Activated T-cell treated with anti-CD3 and anti-CD28 coated beads, Interleukin-2, amount 50 U/mL, for 24 hours (primary cell): ENCODE results near the gene PNPLA7.

Source experiments
- DNase-seq: peaks from one replicate; pipeline ENCODE4 v3.0.0-alpha.2; 2020
- H3K27ac Mint-ChIP-seq: 2 replicates; pipeline ENCODE4 v1.8.0; 2020; ENCODE audit warnings: mild to moderate bottlenecking, mixed read lengths
- H3K27me3 Mint-ChIP-seq: 2 replicates; pipeline ENCODE4 v1.8.0; 2020; ENCODE audit warnings: mixed read lengths
- H3K36me3 Mint-ChIP-seq: 2 replicates; pipeline ENCODE4 v1.8.0; 2020; ENCODE audit warnings: low read depth, mixed read lengths
- H3K4me1 Mint-ChIP-seq: 2 replicates; pipeline ENCODE4 v1.8.0; 2020; ENCODE audit warnings: low read depth, mixed read lengths
- H3K4me3 Mint-ChIP-seq: 2 replicates; pipeline ENCODE4 v1.8.0; 2020; ENCODE audit warnings: mild to moderate bottlenecking, moderate library complexity, mixed read lengths
- H3K9me3 Mint-ChIP-seq: 2 replicates; pipeline ENCODE4 v1.8.0; 2020; ENCODE audit warnings: mixed read lengths

PNPLA7 gene

DNA sequence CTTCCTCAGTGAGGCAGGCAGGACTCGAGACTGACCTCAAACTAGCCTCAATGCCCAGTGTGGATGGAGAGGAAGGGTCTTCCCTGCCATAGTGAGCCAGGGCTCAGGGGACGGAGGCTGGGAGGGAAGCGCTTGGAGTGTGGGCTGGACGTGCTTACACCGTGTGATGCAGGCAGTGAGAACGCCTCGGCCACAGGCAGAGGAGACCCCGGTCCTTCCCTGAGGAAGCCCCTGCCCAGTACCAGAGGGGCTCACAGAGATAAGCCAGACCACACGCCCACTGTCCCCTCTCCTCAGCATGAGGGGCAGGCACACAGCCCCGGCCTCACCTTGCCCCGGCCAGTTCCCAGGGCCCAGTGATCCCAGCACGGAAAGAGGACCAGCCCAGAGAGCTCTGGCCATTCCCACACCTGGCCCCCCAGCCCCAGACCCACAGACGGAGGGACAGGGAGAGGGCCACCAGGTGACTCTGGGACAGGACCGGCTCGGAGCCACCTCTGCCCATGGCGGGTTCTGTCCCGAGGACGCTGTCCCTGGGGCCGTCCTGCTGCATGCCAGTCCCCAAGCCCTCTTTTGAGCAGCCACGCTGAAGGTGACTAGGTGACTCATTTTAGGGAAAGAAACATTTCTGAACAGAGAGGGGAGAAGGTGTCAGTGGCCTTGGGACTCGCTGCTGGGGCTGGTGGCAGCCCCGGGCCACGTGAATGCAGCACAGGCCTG, 85.0 kb downstream of the PNPLA7 start:
- Mint-ChIP-seq H3K27ac (no peak overlapping the region), H3K4me1 (peaks cover 20% of the 10 kb centered on the region), H3K9me3 (no peaks in the 10 kb centered on the region), H3K36me3 (no peaks in the 10 kb centered on the region), H3K4me3 (no peak overlapping the region), H3K27me3 (no peaks in the 10 kb centered on the region)
- no peak for DNase-seq

DNA sequence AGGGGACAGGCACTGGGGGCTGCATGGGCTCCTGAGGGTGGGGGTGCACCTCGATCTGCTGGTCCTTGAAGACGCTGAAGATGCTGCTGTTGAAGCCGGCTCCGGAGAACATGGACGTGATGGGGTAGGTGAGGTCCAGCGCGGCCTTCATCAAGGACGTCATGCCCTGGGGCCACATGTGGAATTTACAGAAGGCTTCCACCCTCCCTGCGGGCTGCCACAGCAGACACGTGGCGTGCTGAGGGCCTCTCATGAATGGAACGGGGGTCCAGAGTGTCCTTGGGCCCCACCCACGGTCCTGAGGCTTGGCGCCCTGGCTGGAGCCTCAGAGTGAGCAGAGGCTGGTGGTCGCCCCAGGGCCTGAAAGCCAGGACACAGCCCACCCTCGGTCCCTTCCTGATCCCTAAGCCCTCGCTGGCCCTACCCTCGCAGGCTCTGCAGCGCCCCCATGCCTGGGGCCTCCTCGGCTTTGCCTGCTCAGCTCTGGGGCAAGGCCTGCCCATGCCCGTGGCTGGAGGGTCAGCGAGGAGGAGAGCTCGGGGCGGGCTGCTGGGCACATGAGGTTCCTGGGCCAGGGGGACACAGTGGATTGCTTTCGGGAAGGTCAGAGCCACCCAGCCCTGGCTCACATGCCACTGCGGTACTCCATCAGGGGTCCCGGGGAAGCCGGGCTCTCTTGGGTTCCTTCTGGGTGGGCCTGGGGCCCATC, 85.8 kb downstream of the PNPLA7 start:
- peaks cover 24% of the 10 kb centered on the region for H3K4me1 Mint-ChIP-seq
- no peaks in the 10 kb centered on the region for H3K9me3 Mint-ChIP-seq
- H3K36me3 Mint-ChIP-seq, result no peaks in the 10 kb centered on the region
- H3K4me3 Mint-ChIP-seq, result no peak overlapping the region
- H3K27ac Mint-ChIP-seq, result no peak overlapping the region
- no peaks in the 10 kb centered on the region for H3K27me3 Mint-ChIP-seq
- no peak for DNase-seq

DNA sequence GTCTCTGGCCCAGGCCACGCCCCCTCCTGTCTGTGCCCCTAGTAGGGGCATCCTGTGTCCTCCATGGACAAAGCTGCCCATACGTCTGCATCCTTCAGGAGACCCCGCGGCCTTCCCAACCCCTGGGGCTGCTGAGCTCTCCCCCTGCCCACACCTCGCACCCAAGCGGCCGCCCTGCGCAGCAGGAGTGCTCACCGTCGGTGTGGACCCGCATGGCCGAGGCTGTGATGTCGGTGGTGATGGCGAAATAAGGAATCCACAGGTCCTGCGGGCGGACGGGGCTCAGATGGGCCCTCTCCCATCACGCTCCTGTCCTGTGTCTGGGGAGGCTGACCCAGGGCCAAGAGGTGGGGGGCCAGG, 86.3 kb downstream of the PNPLA7 start:
- no peak for DNase-seq
- no peak overlapping the region for H3K4me3 Mint-ChIP-seq
- no peaks in the 10 kb centered on the region for H3K9me3 Mint-ChIP-seq
- H3K36me3 Mint-ChIP-seq, result no peaks in the 10 kb centered on the region
- H3K27ac Mint-ChIP-seq, result no peak overlapping the region
- H3K27me3 Mint-ChIP-seq, result no peaks in the 10 kb centered on the region
- peaks cover 26% of the 10 kb centered on the region for H3K4me1 Mint-ChIP-seq

DNA sequence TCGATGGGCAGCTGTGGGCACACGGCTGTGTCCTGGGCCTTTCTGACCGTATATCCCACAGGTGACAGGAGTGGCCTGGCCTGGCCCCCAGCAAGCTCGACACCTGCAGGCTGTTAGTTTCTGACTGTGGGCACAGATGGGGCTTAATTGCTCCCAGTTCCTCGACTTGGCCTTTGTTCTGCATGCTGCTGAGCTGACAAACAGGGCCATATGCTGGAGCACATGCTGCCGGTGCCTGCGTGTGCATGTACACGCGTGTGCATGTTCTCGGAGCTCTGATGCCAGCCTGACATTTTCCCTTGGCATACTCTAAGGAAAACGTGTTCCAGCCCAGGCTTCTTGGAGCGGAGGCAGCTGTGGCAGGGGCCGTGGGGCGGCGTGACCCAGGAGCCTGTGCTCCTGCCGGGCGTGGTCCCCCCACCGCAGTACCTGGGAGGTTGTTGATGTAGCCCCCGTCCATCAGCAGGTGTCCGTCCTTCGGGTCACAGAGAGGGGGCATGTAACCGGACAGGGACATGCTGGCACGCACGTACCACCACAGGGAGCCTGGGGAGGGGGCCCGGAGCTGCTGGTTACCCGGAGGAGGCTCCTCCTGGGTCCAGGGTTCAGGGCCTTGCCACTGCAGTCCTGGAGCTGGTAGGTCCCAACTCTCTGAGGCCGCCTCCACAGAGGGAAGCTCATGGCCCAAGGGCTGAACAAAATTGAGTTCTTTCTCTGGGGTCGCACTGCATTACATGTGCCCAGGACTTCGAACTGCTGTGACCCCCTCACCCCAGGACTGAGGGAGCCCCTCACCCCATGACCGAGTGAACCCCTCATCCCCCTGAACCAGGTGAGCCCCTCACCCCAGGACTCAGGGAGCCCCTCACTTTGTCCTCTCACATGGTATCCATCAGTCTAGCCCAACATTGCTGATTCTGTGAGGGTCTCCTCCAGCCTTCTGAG, 86.9 kb downstream of the PNPLA7 start:
- peak overlapping the region; percentile 12 for H3K4me3 Mint-ChIP-seq
- no peak for DNase-seq
- H3K9me3 Mint-ChIP-seq, result no peaks in the 10 kb centered on the region
- H3K27ac Mint-ChIP-seq, result no peak overlapping the region
- H3K36me3 Mint-ChIP-seq, result no peaks in the 10 kb centered on the region
- H3K27me3 Mint-ChIP-seq, result no peaks in the 10 kb centered on the region
- H3K4me1 Mint-ChIP-seq, result peaks cover 26% of the 10 kb centered on the region

DNA sequence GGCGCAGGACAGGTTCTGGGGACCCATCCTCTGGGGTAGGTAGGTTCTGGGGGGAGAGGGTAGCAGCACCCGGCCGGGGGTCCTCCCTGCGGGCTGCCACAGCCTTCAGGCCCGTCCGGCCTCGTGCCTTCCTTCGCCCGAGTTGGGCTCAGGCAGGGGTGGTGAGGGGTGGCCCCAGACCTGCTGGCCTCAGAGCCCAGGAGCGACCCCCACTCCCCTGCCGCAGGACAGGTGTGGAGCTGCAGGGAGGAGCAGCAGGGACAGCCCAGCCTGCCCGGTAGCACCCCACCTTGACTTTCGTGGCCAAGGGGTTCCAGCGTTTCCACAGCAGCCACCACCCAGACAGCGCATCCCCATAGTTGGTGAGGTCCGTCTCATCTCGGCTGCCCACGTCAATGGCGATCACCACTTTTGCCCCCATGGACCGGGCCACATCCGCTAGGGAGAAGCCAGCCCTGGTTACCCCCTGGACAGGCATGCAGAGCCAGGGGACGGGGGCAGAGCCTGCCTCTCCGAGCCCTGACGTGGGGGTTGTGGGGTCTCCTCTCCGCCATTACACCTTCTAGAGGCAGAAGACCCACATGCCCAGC, 87.7 kb downstream of the PNPLA7 start:
- Mint-ChIP-seq H3K9me3 (no peaks in the 10 kb centered on the region), H3K36me3 (no peaks in the 10 kb centered on the region), H3K4me3 (peak overlapping the region; percentile 75), H3K27ac (no peak overlapping the region), H3K27me3 (no peaks in the 10 kb centered on the region), H3K4me1 (peaks cover 28% of the 10 kb centered on the region)
- no peak for DNase-seq

DNA sequence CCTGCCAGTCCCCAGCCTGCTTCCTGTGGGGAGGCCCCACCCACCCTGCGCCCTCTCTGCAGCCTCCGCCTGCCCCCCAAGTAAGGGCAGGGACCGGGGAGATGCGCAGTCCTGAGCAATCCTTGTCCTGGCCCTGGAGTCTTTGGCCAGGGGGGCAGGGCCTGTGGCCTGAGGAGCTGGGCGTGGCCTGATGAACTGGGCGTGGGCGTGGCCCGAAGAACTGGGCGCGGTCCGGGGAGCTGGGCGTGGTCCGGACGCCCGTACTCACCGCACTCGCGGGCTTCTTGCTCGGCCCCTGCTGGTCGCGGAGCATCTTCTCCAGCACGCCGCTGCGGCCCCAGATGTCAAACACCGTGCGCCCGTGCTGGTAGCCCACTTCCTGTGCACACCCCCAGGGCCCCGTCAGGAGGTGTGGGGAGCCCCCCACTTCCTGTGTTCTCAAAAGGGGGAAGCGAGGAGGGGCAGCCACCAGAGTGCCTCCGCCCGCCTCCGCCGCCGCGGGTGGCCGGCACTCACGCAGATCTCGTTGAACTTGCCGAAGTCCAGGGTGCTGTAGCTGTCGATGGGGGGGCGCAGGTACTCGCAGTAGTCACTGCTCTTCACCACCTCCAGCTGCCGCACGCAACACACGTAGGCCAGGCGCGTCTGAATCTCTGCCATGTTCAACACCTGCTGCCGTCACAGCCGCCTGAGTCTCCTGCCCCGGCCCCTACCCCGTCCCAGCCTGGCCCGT, 88.4 kb downstream of the PNPLA7 start:
- H3K4me3 Mint-ChIP-seq, result peak overlapping the region; percentile 75
- H3K27ac Mint-ChIP-seq, result peak overlapping the region; percentile 89
- DNase-seq, result peak; percentile 85
- no peaks in the 10 kb centered on the region for H3K9me3 Mint-ChIP-seq
- peaks cover 30% of the 10 kb centered on the region for H3K4me1 Mint-ChIP-seq
- H3K27me3 Mint-ChIP-seq, result no peaks in the 10 kb centered on the region
- H3K36me3 Mint-ChIP-seq, result peaks cover 5% of the 10 kb centered on the region

DNA sequence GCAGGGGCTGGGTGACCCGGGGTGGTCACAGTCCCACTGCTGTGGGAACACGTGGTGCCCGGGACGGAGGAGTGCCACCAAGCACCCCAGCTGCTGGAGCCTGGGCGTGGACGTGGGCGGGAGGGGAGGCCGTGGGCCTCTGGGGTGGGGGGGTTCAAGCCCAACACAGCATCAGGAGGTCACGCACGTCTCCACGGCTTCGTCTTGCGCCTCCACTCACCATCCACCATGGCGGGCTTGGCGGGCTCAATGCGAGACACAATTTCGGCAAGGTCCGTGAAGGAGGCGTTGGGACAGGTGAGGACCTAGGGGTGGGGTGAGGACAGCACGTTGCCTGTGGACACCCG, 88.9 kb downstream of the PNPLA7 start:
- Mint-ChIP-seq H3K27me3 (no peaks in the 10 kb centered on the region), H3K36me3 (peaks cover 11% of the 10 kb centered on the region), H3K4me3 (no peak overlapping the region), H3K4me1 (peaks cover 33% of the 10 kb centered on the region), H3K9me3 (no peaks in the 10 kb centered on the region), H3K27ac (no peak overlapping the region)
- DNase-seq, result no peak

DNA sequence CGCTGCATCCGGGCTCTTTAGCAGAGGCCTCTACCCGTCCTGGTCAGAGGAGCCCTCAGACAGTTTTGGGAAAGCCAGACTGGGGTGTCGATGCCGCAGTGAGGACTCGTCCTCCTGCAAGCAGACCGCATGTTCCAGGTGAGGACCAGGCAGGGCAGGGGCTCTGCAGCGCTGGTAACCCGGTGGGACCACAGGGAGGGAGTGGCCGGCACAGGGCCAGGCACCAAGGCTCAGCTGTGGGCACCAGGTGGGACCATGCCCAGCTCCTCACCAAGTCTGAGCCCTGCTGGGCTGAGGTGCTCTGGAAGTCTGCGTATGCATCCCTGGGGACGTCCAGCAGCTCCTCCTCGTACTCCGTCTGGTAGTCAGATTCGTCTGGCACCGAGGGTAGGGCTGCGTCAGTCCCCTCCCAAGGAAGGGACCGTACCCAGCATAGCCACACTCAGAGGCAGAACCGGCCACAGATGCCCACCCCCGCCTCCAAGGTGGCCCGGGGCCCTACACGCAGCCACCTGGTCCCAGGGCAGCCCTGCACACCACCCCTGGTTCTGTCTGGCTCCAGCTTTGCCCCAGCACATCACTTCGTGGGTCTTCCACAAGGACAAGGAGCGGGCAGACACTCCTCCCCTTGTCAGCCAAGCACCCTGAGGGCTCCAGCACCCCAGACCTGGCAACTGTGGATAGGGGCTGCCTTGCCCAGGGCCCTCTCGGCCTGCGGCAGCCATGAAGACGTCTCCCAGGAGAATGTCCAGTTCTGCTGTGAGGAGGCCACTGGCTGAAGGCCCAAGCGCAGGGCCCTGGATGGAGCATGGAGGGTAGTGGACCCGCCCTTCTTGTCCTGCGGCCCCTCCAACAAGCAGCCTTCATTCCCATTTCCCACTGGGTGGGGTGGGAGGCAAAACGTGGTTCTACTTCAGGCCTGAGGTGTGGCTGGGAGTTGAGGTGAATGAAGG, 89.6 kb downstream of the PNPLA7 start:
- no peak for DNase-seq
- Mint-ChIP-seq H3K9me3 (no peaks in the 10 kb centered on the region), H3K4me1 (peaks cover 39% of the 10 kb centered on the region), H3K27ac (no peak overlapping the region), H3K4me3 (no peak overlapping the region), H3K27me3 (no peaks in the 10 kb centered on the region), H3K36me3 (peaks cover 16% of the 10 kb centered on the region)

DNA sequence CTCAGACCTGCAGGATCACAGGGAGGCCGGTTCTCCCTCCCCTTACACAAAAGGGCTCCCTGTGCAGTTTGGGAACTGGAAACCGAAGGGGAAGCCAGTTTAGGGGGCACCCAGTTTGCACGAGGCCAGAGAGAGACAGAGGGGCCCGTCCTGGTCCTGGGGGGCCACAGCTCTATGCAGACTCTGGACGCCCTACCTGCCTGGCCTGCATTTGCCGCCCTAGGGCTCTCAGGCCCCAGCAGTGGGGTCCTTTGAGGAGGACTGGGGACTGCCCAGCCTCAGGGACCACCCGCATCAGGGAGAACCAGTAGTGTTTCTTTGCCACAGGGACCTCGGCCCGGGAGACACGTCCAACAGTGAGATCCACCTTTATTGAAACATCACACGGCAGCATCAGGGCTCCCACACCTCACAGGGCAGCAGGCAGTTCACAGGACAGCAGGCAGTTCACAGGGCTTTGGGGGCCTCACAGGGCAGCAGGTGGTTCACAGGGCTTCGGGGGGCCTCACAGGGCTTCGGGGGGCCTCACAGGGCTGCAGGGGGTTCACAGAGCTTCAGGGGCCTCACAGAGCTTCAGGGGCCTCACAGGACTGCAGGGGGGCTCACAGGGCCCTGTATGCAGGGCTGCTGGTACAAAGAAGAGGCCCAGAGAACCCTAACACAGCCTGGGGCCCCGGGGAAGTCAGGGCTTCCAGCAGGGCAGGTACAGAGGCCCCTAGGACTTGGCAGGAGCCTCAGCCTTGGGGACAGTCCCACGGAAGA, 90.4 kb downstream of the PNPLA7 start:
- peak overlapping the region; percentile 69 for H3K27ac Mint-ChIP-seq
- peaks cover 46% of the 10 kb centered on the region for H3K4me1 Mint-ChIP-seq
- peak overlapping the region; percentile 45 for H3K4me3 Mint-ChIP-seq
- no peak for DNase-seq
- H3K36me3 Mint-ChIP-seq, result peaks cover 23% of the 10 kb centered on the region
- no peaks in the 10 kb centered on the region for H3K9me3 Mint-ChIP-seq
- no peaks in the 10 kb centered on the region for H3K27me3 Mint-ChIP-seq

DNA sequence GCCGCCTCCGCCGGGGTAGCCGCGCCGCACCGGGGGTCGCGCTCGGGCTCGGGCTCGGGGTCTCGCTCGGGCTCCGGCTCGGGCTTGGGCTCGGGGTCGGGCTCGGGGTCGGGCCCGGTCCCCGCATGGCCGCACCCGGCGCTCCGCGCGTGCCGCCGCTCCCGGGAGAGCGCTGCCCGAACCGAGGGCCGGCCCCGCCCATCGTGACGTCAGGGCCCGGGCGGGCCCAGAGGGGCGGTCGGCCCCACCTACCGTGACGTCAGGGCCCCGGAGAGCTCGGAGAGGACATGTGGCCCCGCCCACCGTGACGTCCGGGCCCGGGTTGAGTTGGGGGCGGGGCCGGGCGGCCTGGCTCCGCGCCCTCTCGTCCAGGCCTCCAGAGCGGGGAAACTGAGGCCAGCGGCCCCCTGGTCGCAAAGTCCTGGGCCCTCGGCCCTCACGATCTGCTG, 91.0 kb downstream of the PNPLA7 start, which contains the start of gene NSMF:
NSMF (minus strand) TSS at position 183 of the 449 bp plus-strand sequence. CDS start 232 bp downstream, outside the sequence.
- Mint-ChIP-seq H3K4me1 (peaks cover 52% of the 10 kb centered on the region), H3K27me3 (no peaks in the 10 kb centered on the region), H3K4me3 (peak within 1 kb of the TSS; percentile 67), H3K36me3 (peaks cover 29% of the 10 kb centered on the region), H3K9me3 (no peaks in the 10 kb centered on the region), H3K27ac (peak within 1 kb of the TSS; percentile 69)
- DNase-seq, result peak; percentile 98

DNA sequence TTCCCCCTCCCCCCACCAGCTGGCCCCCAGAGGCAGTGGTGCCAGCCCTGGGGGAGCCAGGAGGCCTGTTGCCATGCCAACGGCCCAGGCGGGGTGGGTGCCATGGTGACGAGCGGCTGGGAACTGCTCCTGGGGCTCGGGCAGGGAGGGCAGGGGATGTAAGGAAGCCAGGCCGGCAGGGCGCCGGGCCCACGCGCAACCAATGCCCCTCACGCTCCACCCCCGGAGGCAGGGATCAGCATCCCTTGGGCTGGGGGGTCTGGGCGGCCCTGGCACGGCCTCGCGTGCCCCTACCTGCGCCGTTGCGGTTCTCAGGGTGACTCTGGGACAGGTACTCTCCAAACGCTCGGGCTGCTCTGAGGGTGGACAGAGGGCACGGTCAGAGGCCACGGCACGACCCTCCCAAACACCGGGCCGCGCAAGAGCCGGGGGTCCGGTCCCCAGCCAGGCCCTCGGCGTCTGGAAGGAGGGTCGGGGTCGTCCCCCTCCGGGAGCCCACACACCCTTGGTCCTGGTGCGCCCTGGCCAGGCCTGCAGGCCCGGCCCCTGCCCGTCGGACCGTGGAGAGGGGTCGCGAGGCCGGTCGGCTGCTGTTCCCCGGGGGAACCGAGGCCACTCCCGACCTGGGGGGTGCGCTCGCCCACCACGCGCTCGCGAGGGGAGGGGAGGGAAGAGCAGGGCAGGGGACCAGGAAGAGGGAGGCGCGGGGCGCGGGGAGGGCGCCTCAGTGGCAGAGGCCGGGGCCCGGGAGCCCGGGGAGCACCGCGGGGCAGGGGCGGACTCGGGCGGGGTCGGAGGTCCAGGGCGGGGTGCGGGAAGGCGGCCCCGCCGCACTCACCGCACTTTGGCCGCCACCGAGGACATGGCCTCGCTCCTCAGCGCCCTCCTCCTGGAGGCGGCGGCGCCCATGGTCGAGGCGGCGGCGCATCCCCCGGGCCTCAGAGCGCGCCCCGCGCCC, 91.7 kb downstream of the PNPLA7 start:
- Mint-ChIP-seq H3K27ac (no peak overlapping the region), H3K9me3 (no peaks in the 10 kb centered on the region), H3K36me3 (peaks cover 32% of the 10 kb centered on the region), H3K27me3 (no peaks in the 10 kb centered on the region), H3K4me3 (peak overlapping the region; percentile 67), H3K4me1 (peaks cover 55% of the 10 kb centered on the region)
- DNase-seq, result no peak
